HepG2 (cell line): Measurements from ENCODE around the gene TMEM174. TPM values are rescaled to one million over a fixed set of nuclear protein-coding genes. Genes with fewer than 3 reads are reported as not detected.

Experiments
- ATAC-seq: fragments of 200-7000 bp; cut with Tn5 transposase; 3 replicates; pipeline ENCODE4 v1.9.1; 2020; ENCODE audit warnings: mild to moderate bottlenecking, moderate library complexity
- BruUV-seq: library from RNA; stranded (reverse); fragments of 400-500 nt; replicated peaks from 2 replicates; lab custom pipeline; 2021; lab: Mats Ljungman, UMichigan
- CTCF ChIA-PET: fragments of 300-600 bp; formaldehyde crosslinking; extraction: SDS; loops from one replicate; lab custom pipeline; 2021; ENCODE audit warnings: low total read pairs, inconsistent platforms, low intra/inter-chr PET ratio; lab: Yijun Ruan, JAX
- POLR2A ChIA-PET: fragments of 350-600 bp; sonication (Branson Sonifier 250); formaldehyde crosslinking; loops from one replicate; lab custom pipeline; 2020; ENCODE audit warnings: antibody characterized with exemption, inconsistent platforms; lab: Yijun Ruan, JAX
- DNase-seq: peaks from one replicate; pipeline ENCODE4 v3.0.0-alpha.2; 2015; ENCODE audit warnings: low spot score
- FAIRE-seq: peaks from 3 replicates; lab custom pipeline; 2011; peaks lifted over from hg19 to GRCh38; lab: Jason Lieb, UNC
- H2AFZ ChIP-seq: one replicate; pipeline ENCODE4 v1.6.1; 2011; ENCODE audit warnings: low read length, inconsistent platforms
- H3K27ac ChIP-seq: fragments of 300-600 bp; 3 replicates; pipeline ENCODE4 v1.8.0; 2011; ENCODE audit warnings: mixed run types, mild to moderate bottlenecking, mixed read lengths, low read length, inconsistent platforms; ENCODE audit not compliant: insufficient read depth; ENCODE audit errors: extremely low read length
- H3K27me3 ChIP-seq, 2 experiments: fragments of 200-600 bp in 1 of 2; 2 replicates in 1 of 2; 3 replicates in 1 of 2; pipeline versions ENCODE4 v1.6.0 to v1.8.0; 2011; ENCODE audit warnings: low read length in 2 of 2, mild to moderate bottlenecking in 2 of 2, moderate library complexity in 2 of 2, inconsistent platforms in 1 of 2; ENCODE audit not compliant: insufficient read depth in 2 of 2, control insufficient read depth in 1 of 2
- H3K36me3 ChIP-seq, 2 experiments: fragments of 200-600 bp in 1 of 2; replicated peaks in 1 of 2; 2 replicates in 1 of 2; 3 replicates in 1 of 2; pipeline versions ENCODE4 v1.5.1 to v1.8.0; 2011; ENCODE audit warnings: low read length in 2 of 2, inconsistent platforms in 1 of 2; ENCODE audit not compliant: insufficient read depth in 2 of 2, control insufficient read depth in 1 of 2
- H3K4me1 ChIP-seq: 2 replicates; pipeline ENCODE4 v1.5.1; 2012; ENCODE audit warnings: low read length, inconsistent platforms; ENCODE audit not compliant: insufficient read depth
- H3K4me2 ChIP-seq: 2 replicates; pipeline ENCODE4 v1.6.0; 2011; ENCODE audit warnings: low read depth, low read length, inconsistent platforms
- H3K4me3 ChIP-seq, 3 experiments: fragments of 200-600 bp in 1 of 3; sonication (generic), shearing (Covaris generic) in 1 of 3; replicated peaks in 1 of 3; 2 replicates each; pipeline ENCODE4 v1.5.1; 2011 to 2016; ENCODE audit warnings: low read length in 3 of 3, inconsistent platforms in 2 of 3, low read depth in 2 of 3, mild to moderate bottlenecking in 2 of 3, control low read depth in 1 of 3, mixed read lengths in 1 of 3; ENCODE audit not compliant: insufficient read depth in 1 of 3
- H3K79me2 ChIP-seq: one replicate; pipeline ENCODE4 v1.6.1; 2011; ENCODE audit warnings: low read length, inconsistent platforms; ENCODE audit not compliant: insufficient read depth
- H3K9ac ChIP-seq: 2 replicates; pipeline ENCODE4 v1.6.0; 2011; ENCODE audit warnings: mild to moderate bottlenecking, low read depth, low read length, inconsistent platforms; ENCODE audit not compliant: insufficient read depth
- H3K9me3 ChIP-seq: 2 replicates; pipeline ENCODE4 v1.5.1; 2012; ENCODE audit warnings: mild to moderate bottlenecking, low read length
- H4K20me1 ChIP-seq: 2 replicates; pipeline ENCODE4 v1.6.0; 2011; ENCODE audit warnings: inconsistent platforms, mild to moderate bottlenecking, low read length, moderate library complexity; ENCODE audit not compliant: insufficient read depth
- ASH2L ChIP-seq: fragments of 300-600, 200-600 bp; sonication (generic); IDR thresholded peaks from 2 replicates; pipeline ENCODE4 v1.7.0; 2017; ENCODE audit warnings: low read depth, mild to moderate bottlenecking, moderate library complexity, mixed read lengths, low read length; ENCODE audit not compliant: insufficient read length
- CEBPB ChIP-seq: IDR thresholded peaks from 2 replicates; pipeline ENCODE4 v1.6.1; 2011; ENCODE audit warnings: low read depth, low read length, improper control_type of control experiment, borderline replicate concordance
- MEIS2 ChIP-seq: sonication (generic); formaldehyde crosslinking; IDR thresholded peaks from 2 replicates; pipeline ENCODE4 v1.9.0; 2021; ENCODE audit warnings: mild to moderate bottlenecking, missing genetic modification reagents
- NFYB ChIP-seq: sonication (generic); formaldehyde crosslinking; IDR thresholded peaks from 2 replicates; pipeline ENCODE4 v1.4.0; 2020; ENCODE audit warnings: missing genetic modification reagents
- ZNF569 ChIP-seq: sonication (generic); formaldehyde crosslinking; IDR thresholded peaks from 2 replicates; pipeline ENCODE4 v1.5.0; 2020; ENCODE audit warnings: mild to moderate bottlenecking, missing genetic modification reagents, moderate library complexity, borderline replicate concordance
- ZSCAN9 ChIP-seq: IDR thresholded peaks from 2 replicates; pipeline ENCODE4 v1.6.1; 2016; ENCODE audit warnings: borderline replicate concordance
- WGBS: methylation state at CpG from one replicate; pipeline ENCODE4 v1.1.6; 2017; ENCODE audit warnings: low lambda C conversion rate; 5-methylcytosine and 5-hydroxymethylcytosine counted together
- in situ Hi-C: cut with HindIII; loops from 2 replicates; pipeline ENCODE4 v1.10.0; 2017; ENCODE audit warnings: low pct_unique_long_range_greater_than_20kb; ENCODE audit not compliant: extremely low pct_ligation_motif_present
- intact Hi-C: fragments of 100-400 bp; cut with micrococcal nuclease; formaldehyde crosslinking; loops from one replicate; pipeline ENCODE4 v1.10.0; 2022; ENCODE audit not compliant: unreplicated experiment
- polyA plus RNA-seq, 8 experiments: library from polyadenylated mRNA; depleted of rRNA in 3 of 8; stranded (reverse) in 7 of 8; unstranded in 1 of 8; fragments of >200 nt; fragmentation: Illumina TruSeq in 4 of 8; extraction: Trizol in 4 of 8; gene quantifications; 2 replicates each; pipeline versions ENCODE4 v1.2.1 to v1.2.3, GENCODE V29; 2011 to 2016; ENCODE audit warnings: low read depth in 4 of 8, missing spikeins in 1 of 8, mixed read lengths in 1 of 8; ENCODE audit not compliant: insufficient read depth in 1 of 8
- total RNA-seq, 5 experiments: library from RNA; depleted of rRNA; stranded (reverse); fragments of >200 nt; fragmentation: Illumina TruSeq; extraction: Trizol; gene quantifications; 2 replicates each; pipeline ENCODE4 v1.2.3, GENCODE V29; 2016; ENCODE audit warnings: low read depth in 1 of 5
- TF ChIP-seq, protein P1 (sequence below): sonication (generic); formaldehyde crosslinking; IDR thresholded peaks from 2 replicates; pipeline ENCODE4 v1.4.0; 2020; ENCODE audit warnings: missing genetic modification reagents, borderline replicate concordance
- TF ChIP-seq, protein P2 (sequence below), 2 experiments: fragments of 450-650 bp in 1 of 2; sonication (generic) in 1 of 2; formaldehyde crosslinking; IDR thresholded peaks; 2 replicates each; pipeline versions ENCODE4 v1.5.0 to v1.8.0; 2020 to 2022; ENCODE audit warnings: mild to moderate bottlenecking in 1 of 2, missing genetic modification reagents in 1 of 2

The TMEM174 gene
- total and polyA plus RNA-seq, 2 of the 13 experiments (the other 11 are each of a cell fraction or from before 2014, with no cell fraction given), result not detected

DNA sequence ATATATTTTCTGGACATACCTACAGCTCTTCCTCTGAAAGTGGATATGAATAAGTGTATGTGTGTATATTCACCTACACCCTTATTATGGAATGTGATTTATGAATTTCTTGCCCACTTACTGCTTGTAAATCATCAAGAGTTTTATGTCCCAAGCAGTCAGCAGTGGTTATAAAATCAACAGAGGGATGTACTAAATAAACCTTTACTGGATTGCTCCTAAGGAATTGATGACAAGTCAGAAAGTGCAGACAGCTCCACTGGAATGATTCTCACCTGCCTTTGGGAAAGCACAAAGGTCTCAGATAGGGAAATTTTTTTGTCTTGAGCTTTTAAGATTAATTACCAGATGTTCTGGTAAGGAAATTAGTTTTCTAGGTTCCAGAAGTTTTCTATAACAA is 9.3 kb downstream of the TMEM174 start (continued):
- TF ChIP-seq, protein P1, sequence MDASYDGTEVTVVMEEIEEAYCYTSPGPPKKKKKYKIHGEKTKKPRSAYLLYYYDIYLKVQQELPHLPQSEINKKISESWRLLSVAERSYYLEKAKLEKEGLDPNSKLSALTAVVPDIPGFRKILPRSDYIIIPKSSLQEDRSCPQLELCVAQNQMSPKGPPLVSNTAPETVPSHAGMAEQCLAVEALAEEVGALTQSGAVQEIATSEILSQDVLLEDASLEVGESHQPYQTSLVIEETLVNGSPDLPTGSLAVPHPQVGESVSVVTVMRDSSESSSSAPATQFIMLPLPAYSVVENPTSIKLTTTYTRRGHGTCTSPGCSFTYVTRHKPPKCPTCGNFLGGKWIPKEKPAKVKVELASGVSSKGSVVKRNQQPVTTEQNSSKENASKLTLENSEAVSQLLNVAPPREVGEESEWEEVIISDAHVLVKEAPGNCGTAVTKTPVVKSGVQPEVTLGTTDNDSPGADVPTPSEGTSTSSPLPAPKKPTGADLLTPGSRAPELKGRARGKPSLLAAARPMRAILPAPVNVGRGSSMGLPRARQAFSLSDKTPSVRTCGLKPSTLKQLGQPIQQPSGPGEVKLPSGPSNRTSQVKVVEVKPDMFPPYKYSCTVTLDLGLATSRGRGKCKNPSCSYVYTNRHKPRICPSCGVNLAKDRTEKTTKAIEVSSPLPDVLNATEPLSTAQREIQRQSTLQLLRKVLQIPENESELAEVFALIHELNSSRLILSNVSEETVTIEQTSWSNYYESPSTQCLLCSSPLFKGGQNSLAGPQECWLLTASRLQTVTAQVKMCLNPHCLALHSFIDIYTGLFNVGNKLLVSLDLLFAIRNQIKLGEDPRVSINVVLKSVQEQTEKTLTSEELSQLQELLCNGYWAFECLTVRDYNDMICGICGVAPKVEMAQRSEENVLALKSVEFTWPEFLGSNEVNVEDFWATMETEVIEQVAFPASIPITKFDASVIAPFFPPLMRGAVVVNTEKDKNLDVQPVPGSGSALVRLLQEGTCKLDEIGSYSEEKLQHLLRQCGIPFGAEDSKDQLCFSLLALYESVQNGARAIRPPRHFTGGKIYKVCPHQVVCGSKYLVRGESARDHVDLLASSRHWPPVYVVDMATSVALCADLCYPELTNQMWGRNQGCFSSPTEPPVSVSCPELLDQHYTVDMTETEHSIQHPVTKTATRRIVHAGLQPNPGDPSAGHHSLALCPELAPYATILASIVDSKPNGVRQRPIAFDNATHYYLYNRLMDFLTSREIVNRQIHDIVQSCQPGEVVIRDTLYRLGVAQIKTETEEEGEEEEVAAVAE (CRISPR knock-in tag), result no peak
- TF ChIP-seq ASH2L, result no peak
- no peak for TF ChIP-seq MEIS2
- no peak for TF ChIP-seq NFYB (CRISPR knock-in tag)
- TF ChIP-seq ZNF569, result no peak

DNA sequence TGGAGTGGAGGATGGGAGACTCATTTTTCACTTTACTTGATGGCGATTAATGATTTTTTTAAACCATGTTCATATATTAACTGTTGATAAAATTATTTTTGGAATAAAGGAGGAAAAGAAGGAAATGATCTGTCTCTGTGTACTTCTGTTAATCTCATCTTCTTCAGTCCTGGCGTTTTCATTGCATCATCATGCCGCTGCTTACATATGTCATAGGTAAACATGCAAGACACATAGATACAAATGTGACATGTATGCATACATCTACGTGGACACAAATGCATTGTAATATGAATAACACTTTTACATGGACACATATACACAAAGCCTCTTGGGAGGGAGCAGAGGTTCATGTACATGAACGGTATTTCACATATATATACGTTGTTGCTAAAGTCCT is 10.0 kb downstream of the TMEM174 start:
- FAIRE-seq (no peak), DNase-seq (no peak)
- peaks cover 9% of the 10 kb centered on the region for H3K4me1 ChIP-seq
- no peak overlapping the region for H3K27ac ChIP-seq
- WGBS, result 11% methylated on average over 6 of the region's 6 CpGs
- POLR2A ChIA-PET, result no interaction called here
- CTCF ChIA-PET, result no interaction called here
- no peak overlapping the region for H3K9ac ChIP-seq
- TF ChIP-seq CEBPB (0 out of 2 replicates have a peak, but pooled peaks have one; percentile 4), ZSCAN9 (CRISPR knock-in tag) (no peak)
- TF ChIP-seq, protein P2, sequence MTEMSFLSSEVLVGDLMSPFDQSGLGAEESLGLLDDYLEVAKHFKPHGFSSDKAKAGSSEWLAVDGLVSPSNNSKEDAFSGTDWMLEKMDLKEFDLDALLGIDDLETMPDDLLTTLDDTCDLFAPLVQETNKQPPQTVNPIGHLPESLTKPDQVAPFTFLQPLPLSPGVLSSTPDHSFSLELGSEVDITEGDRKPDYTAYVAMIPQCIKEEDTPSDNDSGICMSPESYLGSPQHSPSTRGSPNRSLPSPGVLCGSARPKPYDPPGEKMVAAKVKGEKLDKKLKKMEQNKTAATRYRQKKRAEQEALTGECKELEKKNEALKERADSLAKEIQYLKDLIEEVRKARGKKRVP (CRISPR knock-in tag; IDR thresholded peaks at IDR 0.05), result 0 out of 4 replicates have a peak, but pooled peaks of 1 of the 2 experiments have one; percentile 12
- TF ChIP-seq, all 625 proteins: peak for 2
- intact Hi-C loops (no loop called here), in situ Hi-C loops (no loop called here)
- H3K36me3 ChIP-seq, result no peaks in the 10 kb centered on the region
- no peaks in the 10 kb centered on the region for H4K20me1 ChIP-seq
- no peaks in the 10 kb centered on the region for H3K79me2 ChIP-seq
- H3K9me3 ChIP-seq, result peaks cover 4% of the 10 kb centered on the region
- no peak for ATAC-seq
- H3K4me2 ChIP-seq, result peak overlapping the region; percentile 58
- H3K4me3 ChIP-seq, result no peak overlapping the region
- BruUV-seq, result no TSS peak
- H2AFZ ChIP-seq, result no peak overlapping the region
- peaks cover 0 to 1% of the 10 kb centered on the region in 2 experiments; a peak in 2 of 5 replicates for H3K27me3 ChIP-seq
